ENCODE measurements around the gene AP2B1. TPM values are rescaled to one million over a fixed set of nuclear protein-coding genes. Genes with fewer than 3 reads are reported as not detected.
A peak's percentile ranks its signal among the peaks of the same experiment; 100 is the strongest.

Gene AP2B1
- total and polyA plus RNA-seq, 9 of the 15 experiments (the other 6 are each of a cell fraction or from before 2014, with no cell fraction given), result 60.1 to 287 (median 105) TPM

- CTCF ChIA-PET (ENCODE audit: low intra/inter-chr PET ratio), result no interaction called here
- Histone ChIP-seq H3K9me1 (ENCODE audit: control insufficient read depth, insufficient read depth, low read length) (no peaks in the 10 kb centered on the region), H4K20me1 (replicated peaks; ENCODE audit: control insufficient read depth, insufficient read depth, low read length) (no peaks in the 10 kb centered on the region; the same call in none of the 2 replicates), H3K79me2 (ENCODE audit: control insufficient read depth, insufficient read depth, low read length) (no peaks in the 10 kb centered on the region), H3K4me2 (ENCODE audit: insufficient read depth, low read length) (no peak overlapping the region), H3K4me3 (no peak overlapping the region), H3K4me1 (replicated peaks in 1 of 2; ENCODE audit: control insufficient read depth in 2 of 2, insufficient read depth in 2 of 2, low read length in 2 of 2) (peaks cover 3 to 17% of the 10 kb centered on the region in 2 experiments; a peak in 3 of 5 replicates), H3K9ac (ENCODE audit: insufficient read depth in 1 of 2, low read depth in 2 of 2, low read length in 2 of 2) (no peak overlapping the region), H3K27ac (ENCODE audit: extremely low read depth, low read depth, low read length) (no peak overlapping the region), H3K36me3 (ENCODE audit: control insufficient read depth, insufficient read depth, low read length) (peaks cover 19% of the 10 kb centered on the region; the same call in 2 of the 3 replicates), H3K9me3 (replicated peaks; ENCODE audit: control insufficient read depth, insufficient read depth, low read depth, low read length) (no peaks in the 10 kb centered on the region), H3K27me3 (ENCODE audit: control insufficient read depth in 2 of 2, insufficient read depth in 2 of 2, low read length in 2 of 2) (peaks cover 12 to 35% of the 10 kb centered on the region in 2 experiments; a peak in 3 of 5 replicates), H2AFZ (ENCODE audit: low read depth, low read length) (no peak overlapping the region)
- POLR2A ChIA-PET, result interaction anchor here (0.6 to 1.6 kb wide), 2 partner anchors 9 to 14 kb away, joined by 3 to 6 read pairs; no protein-coding TSS in a partner anchor
- no TSS peak for BruUV-seq (replicated peaks)
- no peak for TF ChIP-seq RFX7 (CRISPR knock-in tag; IDR thresholded peaks at IDR 0.05)
- no peak for TF ChIP-seq CEBPZ (IDR thresholded peaks at IDR 0.05; ENCODE audit: borderline replicate concordance, low read depth, low read length)
- TF ChIP-seq PKNOX1 (IDR thresholded peaks at IDR 0.05), result peak; percentile 81
- WGBS (ENCODE audit: insufficient coverage, low coverage, missing lambda C conversion rate), result 46% methylated on average over 10 of the region's 10 CpGs
- intact Hi-C loops (cut with micrococcal nuclease) (loop anchor here (5.0 kb wide), 1 partner anchor 173 kb away; no protein-coding TSS in a partner anchor), in situ Hi-C loops (cut with MboI) (loop anchor here (25.0 kb wide), 1 partner anchor 1293 kb away; no protein-coding TSS in a partner anchor)
- DNase-seq (ENCODE audit: extremely low read depth in 1 of 4, low spot score in 3 of 4) (no peak), ATAC-seq (no peak), FAIRE-seq (no peak)
Observed at GRCh38 chr17:35730400-35731005, 143.4 kb downstream of the AP2B1 start.

Measured in K562 (cell line).